BLaER1 (cell line): ENCODE results near the gene MCM3.

Source experiments
- H3K27ac ChIP-seq: shearing (Covaris generic); formaldehyde crosslinking; 2 replicates; pipeline ENCODE4 v1.8.1; 2022
- H3K27me3 ChIP-seq: shearing (Covaris generic); formaldehyde crosslinking; 2 replicates; pipeline ENCODE4 v1.8.1; 2022
- H3K36me3 ChIP-seq: shearing (Covaris generic); formaldehyde crosslinking; 2 replicates; pipeline ENCODE4 v1.8.1; 2022
- H3K4me1 ChIP-seq: shearing (Covaris generic); formaldehyde crosslinking; 2 replicates; pipeline ENCODE4 v1.8.1; 2022
- H3K4me2 ChIP-seq: shearing (Covaris generic); formaldehyde crosslinking; 2 replicates; pipeline ENCODE4 v1.8.1; 2022
- H3K4me3 ChIP-seq: shearing (Covaris generic); formaldehyde crosslinking; 2 replicates; pipeline ENCODE4 v1.8.1; 2022
- H3K9ac ChIP-seq: shearing (Covaris generic); formaldehyde crosslinking; 2 replicates; pipeline ENCODE4 v1.8.1; 2022
- H3K9me3 ChIP-seq: shearing (Covaris generic); formaldehyde crosslinking; 2 replicates; pipeline ENCODE4 v1.8.1; 2022
- H4K20me1 ChIP-seq: shearing (Covaris generic); formaldehyde crosslinking; 2 replicates; pipeline ENCODE4 v1.8.1; 2022
- Cebpa-rat ChIP-seq: shearing (Covaris generic); IDR thresholded peaks from 2 replicates; pipeline ENCODE4 v1.8.1; 2022

Gene MCM3

DNA sequence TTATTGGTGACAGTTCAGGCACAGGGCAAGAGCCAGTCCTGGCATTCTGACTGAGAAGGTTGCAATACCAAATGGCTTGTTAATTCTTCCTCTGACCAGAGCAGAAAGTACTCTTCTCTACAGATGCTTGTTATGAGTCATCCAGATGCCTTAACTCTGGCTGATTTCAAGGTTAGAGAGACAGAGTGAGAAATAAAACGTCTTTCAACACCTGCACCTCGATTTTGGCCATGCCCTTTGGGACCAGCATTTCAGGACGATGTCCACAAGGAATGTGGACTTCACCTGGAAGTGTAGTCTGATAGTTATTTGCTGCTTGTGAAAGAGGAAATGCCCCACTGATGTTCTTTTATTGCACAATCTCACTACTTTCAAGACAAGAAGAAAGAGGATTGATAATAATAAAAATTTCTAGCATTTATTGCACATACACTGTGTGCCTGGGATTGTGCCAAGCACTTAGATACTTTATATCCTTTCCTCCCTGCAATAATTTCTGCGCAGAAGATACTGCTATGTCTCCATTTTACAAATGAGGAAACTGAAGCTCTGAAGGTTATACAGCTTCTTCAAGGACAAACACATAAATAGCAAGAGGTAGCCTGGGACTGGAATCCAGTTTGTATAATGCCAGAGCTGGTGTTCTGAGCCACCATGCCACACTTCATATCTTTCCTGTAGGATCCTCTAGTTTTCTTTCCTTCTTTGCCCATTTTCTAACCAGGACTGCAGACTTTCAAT, 33.5 kb upstream of the MCM3 start:
- no peak; the same call in 1 of the 2 replicates for TF ChIP-seq Cebpa-rat
- Histone ChIP-seq H4K20me1 (no peaks in the 10 kb centered on the region), H3K4me2 (no peak overlapping the region), H3K27ac (no peak overlapping the region), H3K4me3 (no peak overlapping the region), H3K9me3 (no peaks in the 10 kb centered on the region), H3K36me3 (no peaks in the 10 kb centered on the region), H3K27me3 (no peaks in the 10 kb centered on the region), H3K9ac (no peak overlapping the region), H3K4me1 (peaks cover 21% of the 10 kb centered on the region)

DNA sequence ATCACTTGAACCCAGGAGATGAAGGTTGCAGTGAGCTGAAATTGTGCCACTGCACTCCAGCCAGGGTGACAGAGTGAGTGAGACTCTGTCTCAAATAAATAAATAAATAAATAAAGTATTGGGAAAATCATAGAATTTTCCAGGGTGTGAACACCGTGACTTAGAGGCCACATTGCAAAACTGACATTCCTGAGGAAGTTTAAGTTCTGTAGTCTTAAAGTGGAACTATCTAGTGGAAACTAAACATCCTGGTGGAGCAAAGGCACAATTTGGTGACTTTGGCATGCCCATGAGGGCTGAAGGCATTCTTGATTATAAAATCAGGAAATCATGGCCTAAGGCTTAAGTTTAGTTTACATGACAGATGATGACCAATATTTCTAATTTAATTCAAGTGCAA, 32.7 kb upstream of the MCM3 start:
- no peaks in the 10 kb centered on the region for H3K36me3 ChIP-seq
- no peaks in the 10 kb centered on the region for H3K9me3 ChIP-seq
- no peak for TF ChIP-seq Cebpa-rat
- H4K20me1 ChIP-seq, result no peaks in the 10 kb centered on the region
- H3K27me3 ChIP-seq, result no peaks in the 10 kb centered on the region
- no peak overlapping the region for H3K9ac ChIP-seq
- no peak overlapping the region for H3K4me3 ChIP-seq
- H3K27ac ChIP-seq, result no peak overlapping the region
- no peak overlapping the region for H3K4me2 ChIP-seq
- peaks cover 13% of the 10 kb centered on the region for H3K4me1 ChIP-seq

GRCh38 chr6:52314752-52315151, 30.2 kb upstream of the MCM3 start:
- no peak overlapping the region for H3K9ac ChIP-seq
- no peaks in the 10 kb centered on the region for H4K20me1 ChIP-seq
- TF ChIP-seq Cebpa-rat, result no peak
- H3K27ac ChIP-seq, result no peak overlapping the region
- H3K4me3 ChIP-seq, result no peak overlapping the region
- no peaks in the 10 kb centered on the region for H3K27me3 ChIP-seq
- H3K4me2 ChIP-seq, result no peak overlapping the region
- H3K36me3 ChIP-seq, result no peaks in the 10 kb centered on the region
- H3K9me3 ChIP-seq, result no peaks in the 10 kb centered on the region
- H3K4me1 ChIP-seq, result no peaks in the 10 kb centered on the region

GRCh38 chr6:52312461-52312860, 27.9 kb upstream of the MCM3 start:
- H3K36me3 ChIP-seq, result no peaks in the 10 kb centered on the region
- H3K27me3 ChIP-seq, result no peaks in the 10 kb centered on the region
- no peak overlapping the region for H3K4me3 ChIP-seq
- H3K9ac ChIP-seq, result no peak overlapping the region
- H3K4me2 ChIP-seq, result no peak overlapping the region
- TF ChIP-seq Cebpa-rat, result no peak
- no peaks in the 10 kb centered on the region for H4K20me1 ChIP-seq
- no peaks in the 10 kb centered on the region for H3K9me3 ChIP-seq
- no peak overlapping the region for H3K27ac ChIP-seq
- H3K4me1 ChIP-seq, result peaks cover 15% of the 10 kb centered on the region

- Histone ChIP-seq H3K4me1 (peaks cover 30% of the 10 kb centered on the region), H4K20me1 (no peaks in the 10 kb centered on the region), H3K4me2 (no peak overlapping the region), H3K27ac (no peak overlapping the region), H3K27me3 (no peaks in the 10 kb centered on the region), H3K4me3 (no peak overlapping the region), H3K9ac (no peak overlapping the region), H3K36me3 (no peaks in the 10 kb centered on the region), H3K9me3 (no peaks in the 10 kb centered on the region)
- TF ChIP-seq Cebpa-rat, result no peak
Measured at GRCh38 chr6:52310932-52311331, 26.4 kb upstream of the MCM3 start.

GRCh38 chr6:52307900-52308372, 23.4 kb upstream of the MCM3 start:
- Histone ChIP-seq H3K9me3 (no peaks in the 10 kb centered on the region), H3K27ac (peak overlapping the region; percentile 87), H3K36me3 (no peaks in the 10 kb centered on the region), H3K4me1 (peaks cover 60% of the 10 kb centered on the region), H3K9ac (peak overlapping the region; percentile 5; the same call in 1 of the 2 replicates), H4K20me1 (no peaks in the 10 kb centered on the region), H3K4me3 (peak overlapping the region; percentile 26; the same call in 1 of the 2 replicates), H3K27me3 (no peaks in the 10 kb centered on the region), H3K4me2 (peak overlapping the region; percentile 83)
- no peak for TF ChIP-seq Cebpa-rat

DNA sequence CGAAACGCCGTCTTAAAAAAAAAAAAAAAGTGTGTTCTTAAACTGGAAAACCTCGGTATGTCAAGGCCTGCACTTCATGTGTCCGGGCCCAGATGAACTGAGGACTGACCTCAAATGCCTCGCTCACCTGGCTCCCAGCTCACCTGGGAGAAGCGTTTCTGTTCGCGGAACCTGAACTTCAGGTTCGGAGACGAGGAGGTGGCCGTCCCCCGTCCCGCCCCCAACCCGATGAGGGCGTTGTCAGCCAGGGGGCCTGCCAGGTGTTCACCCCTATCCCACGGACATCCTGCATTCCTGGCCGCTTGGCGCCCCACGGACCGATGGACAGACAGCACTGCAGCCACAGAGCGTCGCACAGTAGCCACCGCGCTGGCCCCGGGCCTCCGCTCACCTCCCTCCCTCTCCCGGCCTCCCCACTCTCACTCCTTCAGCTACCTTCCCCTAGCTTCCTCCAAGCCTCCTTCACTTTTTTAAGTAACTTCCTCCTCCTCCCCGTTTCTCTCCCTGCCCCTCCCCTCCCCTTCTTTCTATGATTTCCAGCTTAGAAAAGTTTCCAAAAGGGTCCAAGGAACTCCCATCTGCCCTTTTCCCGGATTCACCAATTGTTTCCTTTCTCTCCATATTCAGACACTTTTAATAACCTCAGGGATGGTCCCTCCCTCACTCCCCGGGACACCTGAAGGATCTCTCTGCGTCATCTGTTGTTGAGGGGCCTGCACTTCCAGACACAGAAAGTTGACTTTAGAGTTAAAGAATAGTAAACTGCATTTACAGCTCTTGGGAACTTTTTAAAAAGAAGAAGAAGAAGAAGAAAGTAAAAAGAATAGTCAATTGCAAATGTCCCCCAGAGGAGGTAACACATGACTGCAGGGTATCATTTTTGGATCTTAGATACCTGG, 22.7 kb upstream of the MCM3 start:
- Histone ChIP-seq H3K9ac (peak overlapping the region; percentile 5; the same call in 1 of the 2 replicates), H3K4me1 (peaks cover 60% of the 10 kb centered on the region), H3K9me3 (no peaks in the 10 kb centered on the region), H3K27me3 (no peaks in the 10 kb centered on the region), H3K4me3 (peak overlapping the region; percentile 26; the same call in 1 of the 2 replicates), H4K20me1 (no peaks in the 10 kb centered on the region), H3K36me3 (no peaks in the 10 kb centered on the region), H3K4me2 (peak overlapping the region; percentile 83), H3K27ac (peak overlapping the region; percentile 87)
- TF ChIP-seq Cebpa-rat, result no peak

- Histone ChIP-seq H3K27ac (peak overlapping the region; percentile 87), H3K4me1 (peaks cover 60% of the 10 kb centered on the region), H4K20me1 (no peaks in the 10 kb centered on the region), H3K4me3 (peak overlapping the region; percentile 35; the same call in 1 of the 2 replicates), H3K27me3 (no peaks in the 10 kb centered on the region), H3K9ac (peak overlapping the region; percentile 68; the same call in 1 of the 2 replicates), H3K36me3 (no peaks in the 10 kb centered on the region), H3K4me2 (peak overlapping the region; percentile 83), H3K9me3 (no peaks in the 10 kb centered on the region)
- TF ChIP-seq Cebpa-rat, result no peak
Measured at GRCh38 chr6:52305948-52306767, 21.6 kb upstream of the MCM3 start.

- Histone ChIP-seq H3K4me2 (peak overlapping the region; percentile 83), H3K27ac (peak overlapping the region; percentile 87), H3K9ac (peak overlapping the region; percentile 68), H4K20me1 (no peaks in the 10 kb centered on the region), H3K36me3 (no peaks in the 10 kb centered on the region), H3K9me3 (no peaks in the 10 kb centered on the region), H3K4me3 (peak overlapping the region; percentile 35; the same call in 1 of the 2 replicates), H3K4me1 (peaks cover 60% of the 10 kb centered on the region), H3K27me3 (no peaks in the 10 kb centered on the region)
- TF ChIP-seq Cebpa-rat, result no peak
Measured at GRCh38 chr6:52305411-52305810, 20.9 kb upstream of the MCM3 start.
